Fibroblast of mammary gland (primary cell): Measurements from ENCODE around the gene GAP43.

Experiments used
- DNase-seq: peaks from one replicate; pipeline ENCODE4 v3.0.0-alpha.2; 2010; ENCODE audit warnings: low read depth
- H3K4me3 ChIP-seq: 2 replicates; pipeline ENCODE4 v1.5.1; 2011; ENCODE audit warnings: low read depth, mild to moderate bottlenecking, low read length, moderate library complexity; ENCODE audit not compliant: control insufficient read depth
- CTCF ChIP-seq: conservative IDR thresholded peaks from 2 replicates; pipeline ENCODE4 v1.5.1; 2011; ENCODE audit warnings: low read depth, low read length, inconsistent platforms; ENCODE audit not compliant: control insufficient read depth, insufficient read depth

Gene GAP43

GRCh38 chr3:115689928-115690327 is 66.6 kb downstream of the GAP43 start:
- DNase-seq, result no peak
- no peak for TF ChIP-seq CTCF

GRCh38 chr3:115691964-115692363 is 68.7 kb downstream of the GAP43 start:
- no peak for DNase-seq
- no peak overlapping the region for H3K4me3 ChIP-seq
- TF ChIP-seq CTCF, result no peak

More at GRCh38 chr3:115689928-115690327, 66.6 kb downstream of the GAP43 start:
- H3K4me3 ChIP-seq, result no peak overlapping the region

- TF ChIP-seq CTCF, result peak; percentile 81
- peak; percentile 75 for DNase-seq
- H3K4me3 ChIP-seq, result no peak overlapping the region
Observed at GRCh38 chr3:115692887-115693524, 69.7 kb downstream of the GAP43 start.

GRCh38 chr3:115693868-115694267 is 70.6 kb downstream of the GAP43 start:
- TF ChIP-seq CTCF, result no peak
- no peak overlapping the region for H3K4me3 ChIP-seq
- DNase-seq, result no peak

- no peak for TF ChIP-seq CTCF
- no peak for DNase-seq
- no peak overlapping the region for H3K4me3 ChIP-seq
Observed at GRCh38 chr3:115695090-115695489, 71.8 kb downstream of the GAP43 start.

- H3K4me3 ChIP-seq, result no peak overlapping the region
- no peak for TF ChIP-seq CTCF
- DNase-seq, result no peak
Observed at GRCh38 chr3:115697263-115698053, 74.1 kb downstream of the GAP43 start.
